ENCODE measurements around the gene PHACTR1. TPM values are rescaled to one million over a fixed set of nuclear protein-coding genes. Genes with fewer than 3 reads are reported as not detected.

The PHACTR1 gene
- total and polyA plus RNA-seq, 7 donors, result 0.60 to 7.5 (median 3.7) TPM

DNA sequence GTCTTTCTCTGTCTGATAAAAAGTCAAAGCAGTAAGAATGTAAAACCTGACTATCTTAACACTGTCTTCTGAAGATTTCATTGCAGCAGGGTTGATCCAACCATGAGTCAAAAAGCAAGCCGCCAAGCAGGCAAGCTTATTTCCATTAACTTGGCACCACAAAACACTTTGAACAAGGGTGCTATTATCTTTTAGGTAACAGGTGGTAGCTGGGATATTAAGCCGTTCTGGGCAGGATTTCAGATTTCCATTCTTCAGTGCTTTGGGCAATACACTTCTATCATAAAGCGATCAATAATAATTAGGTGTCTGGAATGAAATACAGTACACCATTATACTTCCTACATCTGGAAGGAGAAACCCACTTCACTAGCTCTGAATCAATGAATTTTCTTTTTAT is 429.9 kb downstream of the PHACTR1 start:
- Histone ChIP-seq H3K36me3 (no peaks in the 10 kb centered on the region), H3K4me1 (no peaks in the 10 kb centered on the region), H3K27ac (no peak overlapping the region), H3K4me3 (no peak overlapping the region), H3K9me3 (no peaks in the 10 kb centered on the region), H3K27me3 (no peaks in the 10 kb centered on the region)
- no peak for TF ChIP-seq POLR2AphosphoS5 (IDR thresholded peaks at IDR 0.05)
- TF ChIP-seq POLR2A (IDR thresholded peaks at IDR 0.05), result no peak
- TF ChIP-seq, protein P1, sequence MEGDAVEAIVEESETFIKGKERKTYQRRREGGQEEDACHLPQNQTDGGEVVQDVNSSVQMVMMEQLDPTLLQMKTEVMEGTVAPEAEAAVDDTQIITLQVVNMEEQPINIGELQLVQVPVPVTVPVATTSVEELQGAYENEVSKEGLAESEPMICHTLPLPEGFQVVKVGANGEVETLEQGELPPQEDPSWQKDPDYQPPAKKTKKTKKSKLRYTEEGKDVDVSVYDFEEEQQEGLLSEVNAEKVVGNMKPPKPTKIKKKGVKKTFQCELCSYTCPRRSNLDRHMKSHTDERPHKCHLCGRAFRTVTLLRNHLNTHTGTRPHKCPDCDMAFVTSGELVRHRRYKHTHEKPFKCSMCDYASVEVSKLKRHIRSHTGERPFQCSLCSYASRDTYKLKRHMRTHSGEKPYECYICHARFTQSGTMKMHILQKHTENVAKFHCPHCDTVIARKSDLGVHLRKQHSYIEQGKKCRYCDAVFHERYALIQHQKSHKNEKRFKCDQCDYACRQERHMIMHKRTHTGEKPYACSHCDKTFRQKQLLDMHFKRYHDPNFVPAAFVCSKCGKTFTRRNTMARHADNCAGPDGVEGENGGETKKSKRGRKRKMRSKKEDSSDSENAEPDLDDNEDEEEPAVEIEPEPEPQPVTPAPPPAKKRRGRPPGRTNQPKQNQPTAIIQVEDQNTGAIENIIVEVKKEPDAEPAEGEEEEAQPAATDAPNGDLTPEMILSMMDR (IDR thresholded peaks at IDR 0.05), result no peak
- TF ChIP-seq EP300 (IDR thresholded peaks at IDR 0.05), result no peak
- WGBS, 2 donors, result 35 to 81% methylated on average over 3 of the region's 3 CpGs
- no peak for DNase-seq
- intact Hi-C loops (cut with DNase I), result no loop called here

DNA sequence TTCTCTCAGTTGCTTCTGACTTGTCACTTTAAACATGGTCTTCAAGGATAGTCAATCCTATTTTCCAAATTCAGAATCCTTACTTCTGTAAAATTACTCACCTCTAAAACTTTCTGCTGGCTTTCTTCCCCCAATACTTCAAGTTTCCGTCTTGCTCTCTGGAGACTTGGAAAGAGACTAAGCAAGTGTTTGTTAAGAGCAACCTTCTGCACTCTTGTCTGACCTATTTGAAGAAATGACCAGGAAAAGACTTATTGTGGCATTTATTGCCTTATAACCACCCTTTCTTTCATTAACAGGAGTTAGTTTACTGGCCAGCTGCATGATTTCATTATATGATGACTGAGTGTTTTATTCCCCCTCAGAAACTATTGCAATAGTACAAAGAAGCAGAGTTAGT is 430.8 kb downstream of the PHACTR1 start:
- no peaks in the 10 kb centered on the region for H3K36me3 ChIP-seq
- intact Hi-C loops (cut with DNase I), result no loop called here
- WGBS, 2 donors, result 26 to 69% methylated on average over 1 of the region's 1 CpG
- TF ChIP-seq, protein P1 (IDR thresholded peaks at IDR 0.05), result no peak
- no peak for TF ChIP-seq POLR2AphosphoS5 (IDR thresholded peaks at IDR 0.05)
- TF ChIP-seq POLR2A (IDR thresholded peaks at IDR 0.05), result no peak
- TF ChIP-seq EP300 (IDR thresholded peaks at IDR 0.05), result no peak
- H3K9me3 ChIP-seq, result no peaks in the 10 kb centered on the region
- H3K27ac ChIP-seq, result no peak overlapping the region
- DNase-seq, result no peak
- no peaks in the 10 kb centered on the region for H3K27me3 ChIP-seq
- H3K4me3 ChIP-seq, result no peak overlapping the region
- H3K4me1 ChIP-seq, result no peaks in the 10 kb centered on the region

DNA sequence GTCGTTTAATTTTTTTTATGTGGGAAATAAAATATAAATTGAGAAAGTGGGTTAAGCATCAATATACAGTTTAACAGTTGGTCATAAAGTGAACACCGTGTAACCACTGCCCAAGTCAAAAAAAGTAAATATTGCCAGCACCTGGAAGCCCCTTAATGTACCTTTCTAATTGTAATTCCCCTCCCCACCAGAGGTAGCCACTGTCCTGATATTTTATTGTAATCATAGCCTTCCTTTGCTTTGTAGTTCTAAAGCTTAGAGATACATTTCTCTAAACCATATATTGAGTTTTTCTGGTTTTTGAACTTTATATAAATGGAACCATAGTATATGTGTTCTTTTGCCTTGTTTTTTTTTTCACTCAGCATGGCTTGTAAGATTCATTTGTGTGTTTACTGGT is 431.2 kb downstream of the PHACTR1 start:
- no peaks in the 10 kb centered on the region for H3K36me3 ChIP-seq
- H3K27ac ChIP-seq, result no peak overlapping the region
- no peak overlapping the region for H3K4me3 ChIP-seq
- no peak for TF ChIP-seq POLR2AphosphoS5 (IDR thresholded peaks at IDR 0.05)
- no peak for TF ChIP-seq EP300 (IDR thresholded peaks at IDR 0.05)
- TF ChIP-seq, protein P1 (IDR thresholded peaks at IDR 0.05), result no peak
- no peaks in the 10 kb centered on the region for H3K9me3 ChIP-seq
- DNase-seq, result no peak
- no peaks in the 10 kb centered on the region for H3K27me3 ChIP-seq
- intact Hi-C loops (cut with DNase I), result no loop called here
- peaks cover 0 to 2% (median 0%) of the 10 kb centered on the region in 4 donors for H3K4me1 ChIP-seq
- WGBS, 2 donors, result 16 to 54% methylated on average over 2 of the region's 2 CpGs

DNA sequence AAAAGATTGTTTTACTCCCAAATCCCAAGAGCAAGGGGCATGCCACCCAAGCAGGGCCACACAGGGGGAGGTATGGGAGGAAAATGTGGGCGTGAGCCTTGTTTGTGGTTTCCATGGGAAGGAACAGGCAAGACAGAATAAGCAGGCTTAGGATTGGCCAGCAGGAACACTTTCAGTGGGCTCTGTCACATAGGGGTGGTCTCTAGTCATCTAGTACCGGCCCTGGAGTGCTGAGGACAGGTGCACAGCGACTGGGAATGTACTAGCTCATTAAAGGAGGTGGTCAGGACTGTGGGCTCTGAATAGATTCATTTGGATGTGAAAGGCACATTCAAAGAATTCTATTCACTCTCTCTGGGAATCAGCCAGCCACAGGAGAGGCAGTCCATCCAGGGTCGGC is 436.2 kb downstream of the PHACTR1 start:
- DNase-seq, result no peak
- no peaks in the 10 kb centered on the region for H3K27me3 ChIP-seq
- peaks cover 0 to 10% (median 3%) of the 10 kb centered on the region in 4 donors for H3K4me1 ChIP-seq
- no peak overlapping the region for H3K27ac ChIP-seq
- H3K36me3 ChIP-seq, result no peaks in the 10 kb centered on the region
- intact Hi-C loops (cut with DNase I), result no loop called here
- 74 to 82% methylated on average over 4 of the region's 4 CpGs for WGBS, 2 donors
- no peaks in the 10 kb centered on the region for H3K9me3 ChIP-seq
- TF ChIP-seq EP300 (IDR thresholded peaks at IDR 0.05) (no peak), POLR2AphosphoS5 (IDR thresholded peaks at IDR 0.05) (no peak), POLR2A (IDR thresholded peaks at IDR 0.05) (no peak)
- TF ChIP-seq, protein P1 (IDR thresholded peaks at IDR 0.05), result no peak
- no peak overlapping the region for H3K4me3 ChIP-seq

DNA sequence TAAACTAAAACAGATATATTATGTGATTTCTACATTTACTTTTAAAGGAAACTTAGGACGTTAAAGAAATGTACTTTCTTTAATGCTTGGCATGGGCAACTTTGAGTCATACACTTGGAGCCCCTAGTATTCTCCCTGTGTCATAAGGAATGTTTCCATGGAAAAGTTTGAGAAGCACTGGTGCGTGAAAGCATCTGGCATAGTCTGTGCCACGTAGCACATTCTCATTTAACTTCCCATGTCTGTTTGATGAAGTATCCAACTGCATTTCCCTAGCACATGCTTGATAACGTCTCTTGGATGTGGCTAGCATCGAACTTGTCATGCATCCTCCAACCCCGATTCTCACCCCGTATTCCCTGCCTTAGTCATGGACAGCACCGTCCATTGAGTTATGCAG is 439.8 kb downstream of the PHACTR1 start:
- 92 to 93% methylated on average over 8 of the region's 8 CpGs for WGBS, 2 donors
- TF ChIP-seq POLR2A (IDR thresholded peaks at IDR 0.05) (no peak), EP300 (IDR thresholded peaks at IDR 0.05) (no peak), POLR2AphosphoS5 (IDR thresholded peaks at IDR 0.05) (no peak)
- TF ChIP-seq, protein P1 (IDR thresholded peaks at IDR 0.05), result no peak
- Histone ChIP-seq H3K36me3 (no peaks in the 10 kb centered on the region), H3K4me1 (peaks cover 0 to 10% (median 3%) of the 10 kb centered on the region in 4 donors), H3K4me3 (no peak overlapping the region), H3K9me3 (no peaks in the 10 kb centered on the region), H3K27ac (no peak overlapping the region), H3K27me3 (no peaks in the 10 kb centered on the region)
- intact Hi-C loops (cut with DNase I), result no loop called here
- no peak for DNase-seq
